HTERT RPE-1 (cell line): ENCODE results near the gene MVB12A.

Experiments
- in situ Hi-C: fragments of 300-500 bp; cut with MboI; formaldehyde crosslinking; loops from 4 replicates; pipeline ENCODE4 v1.14.3; 2020; ENCODE audit warnings: low sequenced_read_pairs

MVB12A gene

DNA sequence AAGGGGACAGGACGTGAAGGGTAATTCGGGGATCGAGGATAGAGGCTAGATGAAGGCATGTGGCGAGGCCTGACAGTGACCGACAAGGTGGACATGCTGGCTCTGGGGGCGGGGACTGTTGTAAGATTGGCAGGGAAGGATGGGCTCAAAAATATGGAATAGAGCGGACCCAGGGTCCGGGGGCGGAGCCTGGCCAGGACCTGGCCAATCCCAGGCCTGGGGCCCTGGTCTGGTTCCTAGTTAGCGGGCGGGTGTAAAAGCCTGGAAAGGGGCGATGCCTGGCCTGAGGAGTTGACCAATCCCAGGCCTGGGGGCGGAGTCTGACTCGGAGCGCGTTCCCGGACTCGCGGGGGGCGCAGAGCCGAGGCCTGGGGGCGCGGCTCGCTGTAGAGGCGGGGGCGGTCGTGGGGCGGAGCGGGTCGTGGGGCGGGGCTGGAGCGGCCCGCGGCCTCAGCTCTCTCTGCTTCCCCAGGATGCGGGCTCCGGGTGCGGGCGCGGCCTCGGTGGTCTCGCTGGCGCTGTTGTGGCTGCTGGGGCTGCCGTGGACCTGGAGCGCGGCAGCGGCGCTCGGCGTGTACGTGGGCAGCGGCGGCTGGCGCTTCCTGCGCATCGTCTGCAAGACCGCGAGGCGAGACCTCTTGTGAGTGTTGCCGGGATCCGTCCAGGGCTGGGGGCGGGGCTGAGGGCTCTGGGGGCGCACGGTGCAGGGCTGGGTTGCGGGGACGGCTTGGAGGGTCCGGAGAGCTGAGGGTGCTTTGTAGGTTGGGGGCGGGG, 50.4 kb downstream of the MVB12A start, which contains the start of gene SLC27A1:
SLC27A1 (plus strand) TSS at position 457 of the 774 bp plus-strand sequence; CDS start at position 474, 17 bp downstream.
- in situ Hi-C loops: no loop called here

DNA sequence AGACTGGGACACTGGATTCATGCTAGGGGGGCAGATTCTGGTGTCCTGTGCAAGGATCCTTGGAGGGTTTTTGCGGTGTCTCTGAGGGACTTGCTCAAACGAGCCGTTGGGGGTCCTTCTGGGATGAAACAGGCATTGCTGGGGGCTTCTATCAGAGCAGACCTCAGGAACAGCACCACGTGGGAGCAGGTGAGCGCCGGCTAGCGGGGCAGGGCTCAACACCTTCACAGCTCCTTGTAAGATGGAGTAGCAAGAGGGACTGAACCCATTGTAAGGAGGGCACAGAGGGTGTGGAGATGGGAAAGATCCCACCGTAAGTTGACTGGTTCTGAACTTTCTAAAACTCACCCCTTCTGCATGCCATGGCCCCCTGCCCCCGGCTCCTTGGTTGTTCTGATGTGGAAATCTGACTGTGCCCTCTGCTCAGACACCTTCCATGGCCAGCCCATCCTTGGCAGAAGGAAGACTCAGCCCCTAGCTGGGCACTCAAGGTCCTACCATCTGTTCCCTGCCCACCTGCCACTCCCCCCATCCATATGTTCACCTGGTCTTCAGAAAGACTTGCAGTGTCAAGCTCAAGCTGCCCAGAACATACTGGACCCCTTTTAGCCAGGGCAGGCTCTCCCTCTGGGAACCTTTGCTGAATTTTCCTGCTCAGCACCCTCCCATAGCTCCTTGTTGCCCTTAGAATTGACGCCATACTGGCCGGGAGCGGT, 51.7 kb downstream of the MVB12A start:
- in situ Hi-C loops: no loop called here

- in situ Hi-C loops: no loop called here
These were observed 53.2 kb downstream of the MVB12A start for GRCh38 chr19:17473041-17473440.
